Activated CD4-positive, alpha-beta memory T cell treated with anti-CD3 and anti-CD28 coated beads for 36 hours (primary cell): ENCODE measurements around the gene SWT1. TPM values are rescaled to one million over a fixed set of nuclear protein-coding genes. Genes with fewer than 3 reads are reported as not detected.
"Not testable (repeated sequence)": the region's sequence is repeated elsewhere in the genome, so short reads cannot be mapped to it uniquely, and the experiment has no call there.

Experiments
- CTCF ChIA-PET: fragments of 350-600 bp; sonication (Branson Sonifier 250); formaldehyde crosslinking; loops from one replicate; lab custom pipeline; 2021; ENCODE audit warnings: antibody characterized with exemption, inconsistent platforms; lab: Charles Lee
- POLR2A ChIA-PET: fragments of 350-600 bp; sonication (Branson Sonifier 250); formaldehyde crosslinking; loops from one replicate; lab custom pipeline; 2021; ENCODE audit warnings: antibody characterized with exemption; lab: Charles Lee
- DNase-seq: peaks from one replicate; pipeline ENCODE4 v3.0.0-alpha.2; 2020
- H3K27ac Mint-ChIP-seq: one replicate; pipeline ENCODE4 v1.8.0; 2021; ENCODE audit warnings: mixed read lengths
- H3K27me3 Mint-ChIP-seq: one replicate; pipeline ENCODE4 v1.8.0; 2021; ENCODE audit warnings: mixed read lengths
- H3K36me3 Mint-ChIP-seq: one replicate; pipeline ENCODE4 v1.8.0; 2021; ENCODE audit warnings: mixed read lengths
- H3K4me1 Mint-ChIP-seq: one replicate; pipeline ENCODE4 v1.8.0; 2021; ENCODE audit warnings: low read depth, mixed read lengths
- H3K4me3 Mint-ChIP-seq: one replicate; pipeline ENCODE4 v1.8.0; 2021; ENCODE audit warnings: mild to moderate bottlenecking, mixed read lengths
- H3K9me3 Mint-ChIP-seq: one replicate; pipeline ENCODE4 v1.8.0; 2021; ENCODE audit warnings: mixed read lengths
- intact Hi-C: fragments of 100-400 bp; cut with micrococcal nuclease; formaldehyde crosslinking; loops from one replicate; pipeline ENCODE4 v1.15.1; 2023
- total RNA-seq, 2 experiments: library from RNA; stranded (reverse); gene quantifications; one replicate each; pipeline ENCODE4 v1.2.3, GENCODE V29; 2021

SWT1 gene
- total RNA-seq, 2 experiments from 2014 or later = 2.3 to 3.0 TPM

GRCh38 chr1:185316163-185317033 lies 159.4 kb downstream of the SWT1 start:
- intact Hi-C loops = loop anchor here (1.0 to 10.0 kb wide), 16 partner anchors 23 to 1059 kb away; partner anchors contain the start of genes ODR4, RNF2, SWT1 and TPR
- Mint-ChIP-seq H3K4me1 (peaks cover 56% of the 10 kb centered on the region), H3K27ac (peak overlapping the region; percentile 99), H3K27me3 (no peaks in the 10 kb centered on the region), H3K9me3 (peaks cover 5% of the 10 kb centered on the region), H3K36me3 (peaks cover 26% of the 10 kb centered on the region), H3K4me3 (peak overlapping the region; percentile 92)
- peak; percentile 94 for DNase-seq
- ChIA-PET POLR2A (interaction anchor here (0.7 to 2.9 kb wide), 14 partner anchors 10 to 562 kb away, joined by 3 to 15 read pairs (median 4); partner anchors contain the start of gene EDEM3), CTCF (interaction anchor here (0.9 to 4.4 kb wide), 12 partner anchors 20 to 1059 kb away, joined by 3 to 27 read pairs (median 5); partner anchors contain the start of genes ODR4 and TPR)

DNA sequence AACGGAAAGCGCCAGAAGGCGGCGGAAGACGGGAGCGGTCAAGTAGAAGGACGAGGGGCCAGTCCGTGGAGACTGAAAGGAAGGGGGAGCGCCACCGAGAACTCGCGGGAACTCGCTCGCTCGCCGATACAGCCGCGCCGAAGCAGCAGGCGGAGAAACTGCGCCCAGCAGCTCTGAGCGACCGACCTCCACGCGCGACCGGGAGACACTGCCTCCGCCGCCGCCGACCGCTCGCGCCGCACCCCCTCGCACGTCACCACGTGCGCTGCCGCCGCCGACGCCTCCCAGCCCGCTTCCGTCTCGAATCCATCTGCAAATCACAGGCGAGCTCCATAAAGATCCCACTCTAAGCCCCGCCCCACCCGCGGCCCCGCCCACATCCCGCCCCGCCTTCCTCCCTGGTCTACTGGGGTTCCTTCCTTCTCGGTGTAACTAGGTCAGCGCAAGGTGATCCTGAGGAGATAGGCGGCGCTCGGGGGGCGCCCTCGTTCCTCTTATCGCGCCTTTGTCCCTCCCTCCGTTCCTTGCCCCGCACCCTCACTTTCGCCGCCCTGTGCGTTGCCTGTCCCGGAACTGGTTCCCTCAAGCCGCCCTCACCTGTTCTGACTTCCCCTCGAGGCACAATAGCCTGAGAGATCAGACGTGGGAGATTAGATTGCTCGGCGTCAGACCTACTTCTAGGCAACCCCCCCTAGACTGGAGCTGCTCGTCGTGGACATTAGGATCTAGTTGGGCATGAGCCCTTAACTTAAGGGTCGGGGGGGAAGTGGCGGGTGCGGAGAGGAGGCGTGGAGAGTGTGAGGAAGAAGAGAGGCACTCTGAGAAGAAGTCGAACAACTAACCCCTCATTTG lies 160.3 kb downstream of the SWT1 start, which contains the start of gene IVNS1ABP:
IVNS1ABP (minus strand) TSS at position 210 of the 852 bp plus-strand sequence. CDS start 7,750 bp downstream, outside the sequence.
- intact Hi-C loops = loop anchor here (1.0 to 10.0 kb wide), 16 partner anchors 22 to 1058 kb away; partner anchors contain the start of genes ODR4, RNF2, SWT1 and TPR
- peak within 1 kb of the TSS; percentile 92 for H3K4me3 Mint-ChIP-seq
- H3K4me1 Mint-ChIP-seq = peaks cover 49% of the 10 kb centered on the region
- DNase-seq = peak; percentile 98
- H3K27me3 Mint-ChIP-seq = no peaks in the 10 kb centered on the region
- POLR2A ChIA-PET = interaction anchor here (0.6 to 2.9 kb wide), 17 partner anchors 11 to 1756 kb away, joined by 3 to 15 read pairs (median 4); partner anchors contain the start of gene SWT1
- peaks cover 5% of the 10 kb centered on the region for H3K9me3 Mint-ChIP-seq
- CTCF ChIA-PET = interaction anchor here (0.9 to 4.4 kb wide), 9 partner anchors 19 to 362 kb away, joined by 3 to 27 read pairs (median 6); no protein-coding TSS in a partner anchor
- H3K27ac Mint-ChIP-seq = peak within 1 kb of the TSS; percentile 99
- peaks cover 21% of the 10 kb centered on the region for H3K36me3 Mint-ChIP-seq

DNA sequence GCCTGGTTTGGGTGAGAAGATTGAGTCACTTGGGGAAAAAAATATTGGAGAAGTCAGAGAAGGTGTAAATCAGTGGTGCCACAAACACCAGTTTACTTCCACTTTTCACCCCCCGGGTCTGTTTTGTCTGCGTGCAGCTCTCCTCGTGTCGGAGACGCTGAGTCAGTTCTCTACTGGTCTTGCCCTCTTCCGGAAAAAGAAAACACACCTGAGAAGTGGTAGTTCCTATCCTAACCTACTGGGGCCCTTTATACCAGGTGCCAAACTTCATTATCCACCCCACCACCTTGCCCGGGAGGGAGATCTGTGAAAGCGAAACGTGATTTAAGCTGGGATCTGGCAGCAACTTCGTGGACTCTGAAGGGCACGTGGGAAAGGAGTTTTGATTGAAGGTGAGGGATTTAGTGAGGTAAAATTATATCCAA lies 160.9 kb downstream of the SWT1 start:
- H3K27me3 Mint-ChIP-seq = no peaks in the 10 kb centered on the region
- intact Hi-C loops = loop anchor here (1.0 to 10.0 kb wide), 16 partner anchors 21 to 1057 kb away; partner anchors contain the start of genes ODR4, RNF2, SWT1 and TPR
- POLR2A ChIA-PET = interaction anchor here (1.1 to 2.9 kb wide), 9 partner anchors 17 to 562 kb away, joined by 3 to 15 read pairs (median 5); no protein-coding TSS in a partner anchor
- peaks cover 42% of the 10 kb centered on the region for H3K4me1 Mint-ChIP-seq
- peak overlapping the region; percentile 99 for H3K27ac Mint-ChIP-seq
- DNase-seq = peak; percentile 85
- peak overlapping the region; percentile 92 for H3K4me3 Mint-ChIP-seq
- peaks cover 5% of the 10 kb centered on the region for H3K9me3 Mint-ChIP-seq
- CTCF ChIA-PET = interaction anchor here (0.9 to 4.4 kb wide), 7 partner anchors 19 to 362 kb away, joined by 3 to 27 read pairs (median 6); no protein-coding TSS in a partner anchor
- peaks cover 21% of the 10 kb centered on the region for H3K36me3 Mint-ChIP-seq

GRCh38 chr1:185318431-185319138 lies 161.6 kb downstream of the SWT1 start:
- Mint-ChIP-seq H3K4me1 (peaks cover 35% of the 10 kb centered on the region), H3K27me3 (no peaks in the 10 kb centered on the region), H3K4me3 (peak overlapping the region; percentile 92), H3K27ac (peak overlapping the region; percentile 99), H3K9me3 (peaks cover 5% of the 10 kb centered on the region), H3K36me3 (peaks cover 19% of the 10 kb centered on the region)
- intact Hi-C loops = loop anchor here (5.0 to 10.0 kb wide), 3 partner anchors 104 to 986 kb away; no protein-coding TSS in a partner anchor
- POLR2A ChIA-PET = interaction anchor here (1.2 to 2.9 kb wide), 5 partner anchors 21 to 362 kb away, joined by 3 to 15 read pairs (median 8); no protein-coding TSS in a partner anchor
- no peak for DNase-seq
- CTCF ChIA-PET = interaction anchor here (1.2 to 4.4 kb wide), 5 partner anchors 121 to 361 kb away, joined by 3 to 27 read pairs (median 13); no protein-coding TSS in a partner anchor

DNA sequence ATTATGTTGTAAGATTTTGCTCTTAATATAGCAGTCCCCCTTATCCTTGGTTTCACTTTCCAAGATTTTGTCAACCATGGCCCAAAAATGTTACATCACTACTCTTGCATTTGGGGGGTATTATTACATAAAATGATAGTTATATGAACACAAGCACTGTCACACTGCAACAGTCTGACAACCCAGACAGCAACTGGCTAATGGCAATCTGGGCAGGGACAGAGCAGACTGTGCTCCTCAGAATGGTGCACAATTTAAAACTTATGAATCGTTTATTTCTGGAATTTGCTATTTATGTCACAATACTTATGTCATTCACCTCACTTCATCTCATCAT lies 162.1 kb downstream of the SWT1 start:
- Mint-ChIP-seq H3K4me3 (no peak overlapping the region), H3K36me3 (peaks cover 19% of the 10 kb centered on the region), H3K27ac (no peak overlapping the region), H3K9me3 (peaks cover 5% of the 10 kb centered on the region), H3K27me3 (no peaks in the 10 kb centered on the region), H3K4me1 (peaks cover 30% of the 10 kb centered on the region)
- ChIA-PET CTCF (interaction anchor here (2.6 to 4.4 kb wide), 2 partner anchors 277 to 361 kb away, joined by 19 to 27 read pairs; no protein-coding TSS in a partner anchor), POLR2A (no interaction called here)
- DNase-seq = no peak
- intact Hi-C loops = loop anchor here (5.0 to 10.0 kb wide), 3 partner anchors 103 to 986 kb away; no protein-coding TSS in a partner anchor

GRCh38 chr1:185321104-185321503 lies 164.1 kb downstream of the SWT1 start:
- H3K27me3 Mint-ChIP-seq, intact Hi-C loops, H3K9me3 Mint-ChIP-seq, H3K36me3 Mint-ChIP-seq, DNase-seq, CTCF ChIA-PET, H3K27ac Mint-ChIP-seq, POLR2A ChIA-PET, H3K4me3 Mint-ChIP-seq: not testable (repeated sequence)
- H3K4me1 Mint-ChIP-seq = peaks cover 23% of the 10 kb centered on the region

- CTCF ChIA-PET, intact Hi-C loops, DNase-seq, H3K9me3 Mint-ChIP-seq, POLR2A ChIA-PET, H3K4me3 Mint-ChIP-seq, H3K27me3 Mint-ChIP-seq, H3K27ac Mint-ChIP-seq, H3K36me3 Mint-ChIP-seq: not testable (repeated sequence)
- peaks cover 23% of the 10 kb centered on the region for H3K4me1 Mint-ChIP-seq
These were observed 164.8 kb downstream of the SWT1 start for GRCh38 chr1:185321653-185322221.

DNA sequence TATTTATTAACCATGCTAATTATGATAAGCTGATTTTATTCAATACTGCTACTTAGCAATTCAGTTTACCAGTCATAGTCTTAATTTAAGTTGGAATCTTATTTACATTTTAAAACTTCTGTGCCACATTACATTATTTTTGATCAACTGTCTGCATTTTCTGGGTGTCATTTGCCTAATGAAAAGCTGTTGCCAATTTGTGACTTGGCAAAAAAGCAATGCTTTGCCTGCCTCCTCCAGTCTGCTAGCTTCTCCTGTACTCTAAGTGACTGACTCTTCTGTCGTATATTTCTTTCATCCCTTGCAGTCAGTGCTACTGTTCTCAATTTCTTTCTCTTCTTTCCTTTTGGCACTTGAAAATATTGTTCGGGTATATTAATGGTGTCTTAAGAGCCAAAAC lies 165.7 kb downstream of the SWT1 start:
- peaks cover 5% of the 10 kb centered on the region for H3K9me3 Mint-ChIP-seq
- ChIA-PET CTCF (interaction anchor here (1.0 kb wide), 1 partner anchor 358 kb away, joined by 3 read pairs; no protein-coding TSS in a partner anchor), POLR2A (no interaction called here)
- H3K36me3 Mint-ChIP-seq = peaks cover 2% of the 10 kb centered on the region
- H3K4me1 Mint-ChIP-seq = peaks cover 19% of the 10 kb centered on the region
- intact Hi-C loops = no loop called here
- H3K4me3 Mint-ChIP-seq = no peak overlapping the region
- H3K27me3 Mint-ChIP-seq = no peaks in the 10 kb centered on the region
- DNase-seq = no peak
- H3K27ac Mint-ChIP-seq = no peak overlapping the region

DNA sequence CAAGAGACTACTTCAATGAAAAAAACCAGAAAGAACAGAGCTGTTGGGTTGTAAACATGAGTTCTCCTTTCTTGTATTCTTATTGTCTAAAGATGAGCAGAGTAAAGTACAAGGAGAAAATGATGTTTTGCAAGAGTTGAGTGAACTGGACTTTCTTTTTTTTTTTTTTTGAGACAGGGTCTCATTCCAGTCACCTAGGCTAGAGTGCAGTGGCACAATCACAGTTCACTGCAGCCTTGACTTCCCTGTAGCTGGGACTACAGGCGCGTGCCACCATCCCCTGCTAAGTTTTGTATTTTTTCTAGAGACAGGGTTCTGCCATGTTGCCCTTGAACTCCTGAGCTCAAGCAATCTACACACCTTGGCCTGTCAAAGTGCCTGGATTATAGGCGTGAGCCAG lies 167.2 kb downstream of the SWT1 start:
- CTCF ChIA-PET = no interaction called here
- POLR2A ChIA-PET = interaction anchor here (1.0 kb wide), 1 partner anchor 12 kb away, joined by 4 read pairs; no protein-coding TSS in a partner anchor

DNA sequence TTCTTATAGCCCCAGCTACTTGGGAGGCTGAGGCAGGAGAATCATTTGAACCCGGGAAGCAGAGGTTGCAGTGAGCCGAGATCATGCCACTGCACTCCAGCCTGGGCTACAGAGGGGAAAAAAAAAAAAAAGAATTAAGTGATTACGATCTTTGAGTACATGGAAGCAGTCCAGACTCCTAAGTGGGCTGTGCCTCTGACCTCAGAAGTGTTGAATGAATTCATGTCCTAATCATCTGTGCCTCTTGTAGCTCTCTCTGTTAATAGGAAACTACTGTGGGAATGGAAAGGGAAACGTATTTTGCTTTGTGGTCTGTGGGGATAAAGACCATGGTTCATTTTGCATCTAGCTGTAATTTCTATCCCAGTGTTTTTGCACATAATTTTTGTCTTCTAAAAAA lies 168.4 kb downstream of the SWT1 start:
- no peak for DNase-seq
- H3K36me3 Mint-ChIP-seq = peaks cover 2% of the 10 kb centered on the region
- intact Hi-C loops = no loop called here
- no peak overlapping the region for H3K27ac Mint-ChIP-seq
- H3K4me3 Mint-ChIP-seq = no peak overlapping the region
- H3K27me3 Mint-ChIP-seq = no peaks in the 10 kb centered on the region
- no peaks in the 10 kb centered on the region for H3K4me1 Mint-ChIP-seq
- ChIA-PET CTCF (no interaction called here), POLR2A (interaction anchor here (0.6 kb wide), 1 partner anchor 42 kb away, joined by 3 read pairs; no protein-coding TSS in a partner anchor)
- H3K9me3 Mint-ChIP-seq = peaks cover 5% of the 10 kb centered on the region

More for the DNA sequence above, 167.2 kb downstream of the SWT1 start:
- Mint-ChIP-seq H3K36me3 (peaks cover 2% of the 10 kb centered on the region), H3K4me3 (no peak overlapping the region), H3K4me1 (peaks cover 5% of the 10 kb centered on the region), H3K9me3 (peaks cover 5% of the 10 kb centered on the region), H3K27ac (no peak overlapping the region), H3K27me3 (no peaks in the 10 kb centered on the region)
- intact Hi-C loops = no loop called here
- no peak for DNase-seq
